Lung (tissue), 12 donors: ENCODE data around the gene STON1. TPM values are rescaled to one million over a fixed set of nuclear protein-coding genes. Genes with fewer than 3 reads are reported as not detected.

Source experiments
- ATAC-seq: fragments of 200-7000 bp; cut with Tn5 transposase; one replicate; pipeline ENCODE4 v1.9.1; 2020; ENCODE audit warnings: moderate number of reproducible peaks; ENCODE audit not compliant: insufficient read depth, low FRiP score
- DNase-seq, 3 donors: peaks; one replicate each; pipeline ENCODE4 v3.0.0-alpha.2; 2013 to 2017
- H3K27ac ChIP-seq, 2 donors: one replicate each; pipeline ENCODE4 v1.5.1; 2013; ENCODE audit warnings: mild to moderate bottlenecking in 2 of 2, moderate library complexity in 2 of 2, control low read depth in 1 of 2, inconsistent platforms in 1 of 2, low read depth in 1 of 2, low read length in 1 of 2
- H3K27me3 ChIP-seq, 3 donors: one replicate each; pipeline ENCODE4 v1.5.1; 2013; ENCODE audit warnings: low read length in 2 of 3; ENCODE audit not compliant: control insufficient read depth in 3 of 3, insufficient read depth in 3 of 3
- H3K36me3 ChIP-seq, 4 donors: one replicate each; pipeline ENCODE4 v1.5.1; 2013; ENCODE audit warnings: low read length in 4 of 4, mild to moderate bottlenecking in 1 of 4, moderate library complexity in 1 of 4; ENCODE audit not compliant: control insufficient read depth in 4 of 4, insufficient read depth in 4 of 4
- H3K4me1 ChIP-seq, 5 donors: one replicate each; pipeline ENCODE4 v1.5.1; 2013; ENCODE audit warnings: low read length in 5 of 5, mild to moderate bottlenecking in 2 of 5, moderate library complexity in 1 of 5; ENCODE audit not compliant: control insufficient read depth in 5 of 5, insufficient read depth in 5 of 5
- H3K4me3 ChIP-seq: one replicate; pipeline ENCODE4 v1.5.1; 2013; ENCODE audit warnings: mild to moderate bottlenecking, control low read depth, moderate library complexity
- H3K9ac ChIP-seq, 2 donors: one replicate each; pipeline ENCODE4 v1.5.1; 2013; ENCODE audit warnings: low read length in 2 of 2, control low read depth in 1 of 2; ENCODE audit not compliant: insufficient read depth in 1 of 2
- H3K9me3 ChIP-seq, 4 donors: one replicate each; pipeline ENCODE4 v1.5.1; 2013; ENCODE audit warnings: low read length in 3 of 4, mild to moderate bottlenecking in 1 of 4, moderate library complexity in 1 of 4; ENCODE audit not compliant: control insufficient read depth in 4 of 4, insufficient read depth in 3 of 4
- WGBS, 2 donors: extraction: QIAGEN DNeasy Blood & Tissue Kit; methylation state at CpG; one replicate each; pipeline ENCODE4 v1.1.7; 2013; 5-methylcytosine and 5-hydroxymethylcytosine counted together
- polyA plus RNA-seq, 2 donors: library from polyadenylated mRNA; stranded (reverse); fragments of 200-250 nt; gene quantifications; one replicate each; pipeline ENCODE4 v1.2.1, GENCODE V29; 2013
- total RNA-seq, 2 donors: library from RNA; depleted of rRNA in 1 of 2; stranded (reverse); fragments of >200 nt in 1 of 2; gene quantifications; one replicate each; pipeline ENCODE4 v1.2.1, GENCODE V29; 2014 to 2021
- TF ChIP-seq, protein P1 (sequence below): IDR thresholded peaks from 2 replicates; pipeline ENCODE4 v1.5.1; 2012; ENCODE audit warnings: mild to moderate bottlenecking; ENCODE audit errors: control extremely low read depth, extremely low read depth
- donor health status: control.
- donor health status: control.
- donor health status: Bipolar disorder and iron deficiency.
- donor health status: healthy.
- donor health status: DM: yes; HTN: yes; CAD: no.

Gene STON1
- total and polyA plus RNA-seq, 4 donors = 3.8 to 35.2 (median 10.5) TPM

DNA sequence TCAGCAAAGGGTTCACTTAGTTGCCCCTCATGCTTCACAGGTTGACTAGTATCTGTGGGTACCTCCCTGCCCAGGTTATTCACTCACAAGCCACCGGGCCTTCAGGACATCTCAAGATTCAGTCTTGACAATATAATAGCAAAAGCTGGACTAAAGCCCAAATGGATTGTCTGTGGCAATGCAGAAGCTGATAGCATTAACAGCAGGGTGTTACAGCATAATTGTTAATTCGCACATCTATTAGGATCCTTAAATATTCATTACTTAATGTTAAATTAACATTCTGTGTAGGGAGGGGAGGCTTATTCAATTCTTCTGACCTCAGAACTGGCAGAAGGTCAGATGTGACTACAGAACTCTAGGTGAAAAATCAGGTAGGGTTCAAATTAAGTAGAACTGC lies 67.5 kb downstream of the STON1 start:
- H3K9ac ChIP-seq = no peak overlapping the region
- no peaks in the 10 kb centered on the region for H3K9me3 ChIP-seq
- no peak for ATAC-seq
- DNase-seq = no peak
- TF ChIP-seq, protein P1, sequence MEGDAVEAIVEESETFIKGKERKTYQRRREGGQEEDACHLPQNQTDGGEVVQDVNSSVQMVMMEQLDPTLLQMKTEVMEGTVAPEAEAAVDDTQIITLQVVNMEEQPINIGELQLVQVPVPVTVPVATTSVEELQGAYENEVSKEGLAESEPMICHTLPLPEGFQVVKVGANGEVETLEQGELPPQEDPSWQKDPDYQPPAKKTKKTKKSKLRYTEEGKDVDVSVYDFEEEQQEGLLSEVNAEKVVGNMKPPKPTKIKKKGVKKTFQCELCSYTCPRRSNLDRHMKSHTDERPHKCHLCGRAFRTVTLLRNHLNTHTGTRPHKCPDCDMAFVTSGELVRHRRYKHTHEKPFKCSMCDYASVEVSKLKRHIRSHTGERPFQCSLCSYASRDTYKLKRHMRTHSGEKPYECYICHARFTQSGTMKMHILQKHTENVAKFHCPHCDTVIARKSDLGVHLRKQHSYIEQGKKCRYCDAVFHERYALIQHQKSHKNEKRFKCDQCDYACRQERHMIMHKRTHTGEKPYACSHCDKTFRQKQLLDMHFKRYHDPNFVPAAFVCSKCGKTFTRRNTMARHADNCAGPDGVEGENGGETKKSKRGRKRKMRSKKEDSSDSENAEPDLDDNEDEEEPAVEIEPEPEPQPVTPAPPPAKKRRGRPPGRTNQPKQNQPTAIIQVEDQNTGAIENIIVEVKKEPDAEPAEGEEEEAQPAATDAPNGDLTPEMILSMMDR = no peak
- H3K4me3 ChIP-seq = no peak overlapping the region
- 79 to 90% methylated on average over 2 of the region's 2 CpGs for WGBS, 2 donors
- peaks cover 0 to 21% (median 4%) of the 10 kb centered on the region in 4 donors for H3K36me3 ChIP-seq
- H3K4me1 ChIP-seq = no peaks in the 10 kb centered on the region
- H3K27ac ChIP-seq = no peak overlapping the region
- no peaks in the 10 kb centered on the region for H3K27me3 ChIP-seq

DNA sequence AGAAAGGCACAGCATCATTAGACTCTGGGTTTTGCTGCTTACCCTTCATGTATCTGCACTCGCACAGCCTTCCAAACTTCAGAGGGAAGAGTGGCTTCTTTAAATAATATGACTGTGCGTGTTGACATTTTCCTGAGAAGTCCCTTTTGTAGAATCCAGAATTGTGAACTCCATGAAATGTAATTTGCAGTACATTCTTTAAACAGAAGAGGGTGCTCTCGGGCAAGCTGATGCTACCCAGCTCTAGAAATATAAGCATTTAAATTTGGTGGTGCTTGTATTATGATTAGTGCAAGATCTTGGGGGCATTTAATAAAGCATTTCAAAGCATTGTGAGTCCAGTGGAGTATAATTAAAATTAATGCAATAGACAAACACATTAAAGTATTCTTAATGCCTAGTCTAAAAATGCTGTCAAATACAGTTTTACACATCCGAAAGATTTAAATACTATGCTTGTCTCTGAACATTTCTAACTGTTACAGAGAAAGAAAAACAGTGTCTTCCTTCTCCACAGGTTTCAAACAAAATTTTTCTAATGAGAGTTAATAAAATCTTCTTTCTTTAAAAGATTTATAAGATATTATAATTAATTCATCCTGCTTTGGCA lies 70.4 kb downstream of the STON1 start:
- H3K4me3 ChIP-seq = no peak overlapping the region
- TF ChIP-seq, protein P1 = peak; percentile 20
- H3K27ac ChIP-seq = no peak overlapping the region
- H3K4me1 ChIP-seq = no peaks in the 10 kb centered on the region
- H3K9ac ChIP-seq = no peak overlapping the region
- peaks cover 0 to 3% (median 0%) of the 10 kb centered on the region in 4 donors for H3K9me3 ChIP-seq
- DNase-seq = peak in 2 of 3 donors; percentile 76 to 78
- ATAC-seq = no peak
- H3K36me3 ChIP-seq = peaks cover 0 to 13% (median 0%) of the 10 kb centered on the region in 4 donors
- no peaks in the 10 kb centered on the region for H3K27me3 ChIP-seq
- WGBS, 2 donors = 35 to 36% methylated on average over 4 of the region's 4 CpGs

DNA sequence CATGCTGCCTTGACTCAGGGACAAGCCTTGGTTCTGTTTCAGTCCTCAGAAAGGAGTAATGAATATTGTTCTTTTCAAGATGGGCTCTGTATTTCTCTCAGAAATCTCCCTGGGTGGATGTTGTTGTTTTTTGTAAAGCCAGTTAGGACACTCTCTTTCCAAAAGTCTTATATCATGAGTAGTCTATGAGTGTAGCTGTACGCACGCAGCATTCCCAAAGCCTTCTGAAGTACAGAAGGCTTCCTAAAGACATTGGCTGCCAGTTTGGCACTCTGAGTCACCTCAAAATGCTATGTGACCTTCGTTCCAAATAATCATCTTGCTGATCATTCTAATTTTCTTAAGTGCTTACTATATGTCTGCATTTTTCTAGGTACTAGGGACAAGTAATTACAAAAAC lies 71.0 kb downstream of the STON1 start:
- no peak overlapping the region for H3K27ac ChIP-seq
- TF ChIP-seq, protein P1 = no peak
- H3K9ac ChIP-seq = no peak overlapping the region
- H3K4me1 ChIP-seq = no peaks in the 10 kb centered on the region
- no peaks in the 10 kb centered on the region for H3K27me3 ChIP-seq
- ATAC-seq (no peak), DNase-seq (no peak)
- peaks cover 0 to 3% (median 0%) of the 10 kb centered on the region in 4 donors for H3K9me3 ChIP-seq
- WGBS, 2 donors = 83 to 86% methylated on average over 3 of the region's 3 CpGs
- peaks cover 0 to 13% (median 0%) of the 10 kb centered on the region in 4 donors for H3K36me3 ChIP-seq
- H3K4me3 ChIP-seq = no peak overlapping the region

DNA sequence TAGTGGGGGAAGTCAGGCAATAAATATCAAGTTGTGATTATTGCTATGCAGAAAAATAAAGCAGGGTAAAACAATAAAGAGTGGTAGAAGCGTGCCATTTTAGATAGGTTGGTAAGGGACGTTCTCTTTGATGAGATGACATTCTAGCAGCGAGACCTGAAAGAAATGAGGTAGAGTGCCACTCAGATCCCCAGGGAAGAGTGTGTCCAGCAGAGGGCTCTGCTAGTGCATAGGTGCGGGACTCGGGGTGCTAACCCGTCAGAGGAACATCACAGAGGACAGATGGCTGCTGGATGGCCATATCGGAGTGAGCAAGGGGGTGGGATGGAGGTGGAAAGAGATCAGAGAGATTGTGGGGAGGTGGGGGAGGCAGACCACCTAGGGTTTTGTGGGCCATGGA lies 71.4 kb downstream of the STON1 start:
- 62 to 63% methylated on average over 7 of the region's 7 CpGs for WGBS, 2 donors
- no peak overlapping the region for H3K4me3 ChIP-seq
- H3K9ac ChIP-seq = no peak overlapping the region
- no peaks in the 10 kb centered on the region for H3K4me1 ChIP-seq
- peaks cover 0 to 13% (median 0%) of the 10 kb centered on the region in 4 donors for H3K36me3 ChIP-seq
- TF ChIP-seq, protein P1 = no peak
- no peaks in the 10 kb centered on the region for H3K27me3 ChIP-seq
- H3K27ac ChIP-seq = no peak overlapping the region
- DNase-seq (peak in 1 of 3 donors; percentile 18), ATAC-seq (no peak)
- peaks cover 0 to 3% (median 0%) of the 10 kb centered on the region in 4 donors for H3K9me3 ChIP-seq
